K562 (cell line): ENCODE measurements around the gene ZNF749. TPM values are rescaled to one million over a fixed set of nuclear protein-coding genes. Genes with fewer than 3 reads are reported as not detected.

ENCODE experiments used
- CBFA2T2 ChIP-seq: fragments of 450-650 bp; conservative IDR thresholded peaks from 2 replicates; pipeline ENCODE4 v1.6.1; 2017; ENCODE audit warnings: mild to moderate bottlenecking
- CREM ChIP-seq: IDR thresholded peaks from 2 replicates; pipeline ENCODE4 v1.6.1; 2014; ENCODE audit warnings: antibody characterized with exemption, low read depth
- DIDO1 ChIP-seq: fragments of 450-650 bp; IDR thresholded peaks from 2 replicates; pipeline ENCODE4 v1.6.1; 2016; ENCODE audit warnings: low read depth, missing biosample characterization, missing genetic modification characterization
- FOXA3 ChIP-seq, 2 experiments: fragments of 450-650 bp in 1 of 2; sonication (generic) in 1 of 2; formaldehyde crosslinking; IDR thresholded peaks in 1 of 2; conservative IDR thresholded peaks in 1 of 2; 2 replicates each; pipeline versions ENCODE4 v1.4.0 to v1.8.0; 2020 to 2022; ENCODE audit warnings: mild to moderate bottlenecking in 2 of 2, missing genetic modification reagents in 1 of 2
- FOXK1 ChIP-seq: sonication (generic); formaldehyde crosslinking; IDR thresholded peaks from 2 replicates; pipeline ENCODE4 v1.8.0; 2022; ENCODE audit warnings: missing genetic modification reagents, mild to moderate bottlenecking, borderline replicate concordance
- FOXM1 ChIP-seq, 2 experiments: fragments of 450-650 bp in 1 of 2; sonication (generic) in 1 of 2; formaldehyde crosslinking in 1 of 2; IDR thresholded peaks; 2 replicates each; pipeline versions ENCODE4 v1.6.1 to v1.9.0; 2017 to 2022; ENCODE audit warnings: low read depth in 2 of 2, mild to moderate bottlenecking in 2 of 2, missing genetic modification reagents in 1 of 2, moderate library complexity in 1 of 2
- HDAC2 ChIP-seq: fragments of 450-650 bp; IDR thresholded peaks from 2 replicates; pipeline ENCODE4 v1.6.1; 2016; ENCODE audit warnings: mild to moderate bottlenecking
- HEY1 ChIP-seq: fragments of 250-450 bp; sonication (Bioruptor Pico); IDR thresholded peaks from 2 replicates; pipeline ENCODE4 v1.5.0; 2020; ENCODE audit warnings: mild to moderate bottlenecking, moderate library complexity, borderline replicate concordance
- HIVEP1 ChIP-seq: fragments of 250-450 bp; sonication (Bioruptor Pico); IDR thresholded peaks from 2 replicates; pipeline ENCODE4 v1.4.0; 2020; ENCODE audit warnings: mild to moderate bottlenecking
- ID3 ChIP-seq, 2 experiments: fragments of 250-450 bp in 1 of 2; fragments of 450-650 bp in 1 of 2; sonication (Bioruptor Pico) in 1 of 2; IDR thresholded peaks; 2 replicates each; pipeline versions ENCODE4 v1.6.1 to v1.8.0; 2016 to 2021; ENCODE audit warnings: mild to moderate bottlenecking in 2 of 2, moderate library complexity in 2 of 2, missing compliant biosample characterization in 1 of 2, missing genetic modification characterization in 1 of 2
- MYNN ChIP-seq, 2 experiments: sonication (generic); formaldehyde crosslinking in 1 of 2; IDR thresholded peaks; 2 replicates each; pipeline versions ENCODE4 v1.5.0 to v1.6.1; 2016 to 2020; ENCODE audit warnings: antibody characterized with exemption in 1 of 2, missing genetic modification reagents in 1 of 2
- NBN ChIP-seq: fragments of 450-650 bp; IDR thresholded peaks from 2 replicates; pipeline ENCODE4 v1.6.1; 2016; ENCODE audit warnings: low read depth, mild to moderate bottlenecking
- NFATC3 ChIP-seq: fragments of 450-650 bp; IDR thresholded peaks from 2 replicates; pipeline ENCODE4 v1.6.1; 2017; ENCODE audit warnings: mild to moderate bottlenecking
- PHB2 ChIP-seq: fragments of 450-650 bp; IDR thresholded peaks from 2 replicates; pipeline ENCODE4 v1.6.1; 2017; ENCODE audit warnings: low read depth
- PTTG1 ChIP-seq: fragments of 450-650 bp; IDR thresholded peaks from 2 replicates; pipeline ENCODE4 v1.6.1; 2016; ENCODE audit warnings: low read depth, mild to moderate bottlenecking, missing genetic modification characterization, missing compliant biosample characterization
- RAD51 ChIP-seq: fragments of 450-650 bp; IDR thresholded peaks from 2 replicates; pipeline ENCODE4 v1.7.1; 2016; ENCODE audit warnings: low read depth, mild to moderate bottlenecking, borderline replicate concordance
- SMAD2 ChIP-seq: fragments of 150-350 bp; IDR thresholded peaks from 2 replicates; pipeline ENCODE4 v1.6.1; 2014; ENCODE audit warnings: low read depth, mild to moderate bottlenecking, low read length
- SOX6 ChIP-seq: fragments of 450-650 bp; IDR thresholded peaks from 2 replicates; pipeline ENCODE4 v1.6.1; 2014; ENCODE audit warnings: mild to moderate bottlenecking
- WHSC1 ChIP-seq: IDR thresholded peaks from one replicate; pipeline ENCODE4 v1.6.1; 2012; ENCODE audit warnings: low read length, control low read depth, inconsistent platforms
- ZC3H11A ChIP-seq: IDR thresholded peaks from 2 replicates; pipeline ENCODE4 v1.6.1; 2012; ENCODE audit warnings: low read depth, low read length, improper control_type of control experiment
- ZFPM2 ChIP-seq: fragments of 250-450 bp; sonication (Bioruptor Pico); IDR thresholded peaks from 2 replicates; pipeline ENCODE4 v1.5.1; 2022; ENCODE audit warnings: mild to moderate bottlenecking
- ZNF197 ChIP-seq: fragments of 200-800 bp; sonication (Bioruptor generic); IDR thresholded peaks from 2 replicates; pipeline ENCODE4 v1.6.1; 2016; ENCODE audit warnings: low read depth, missing genetic modification characterization, missing compliant biosample characterization
- ZNF57 ChIP-seq: fragments of 450-650 bp; formaldehyde crosslinking; IDR thresholded peaks from 2 replicates; pipeline ENCODE4 v1.4.0; 2020; ENCODE audit warnings: mild to moderate bottlenecking, moderate library complexity
- ZNF609 ChIP-seq: sonication (generic); formaldehyde crosslinking; IDR thresholded peaks from 2 replicates; pipeline ENCODE4 v1.8.1; 2023; ENCODE audit warnings: missing genetic modification reagents, mild to moderate bottlenecking, borderline replicate concordance
- ZNF695 ChIP-seq: fragments of 450-650 bp; formaldehyde crosslinking; IDR thresholded peaks from 2 replicates; pipeline ENCODE4 v1.4.0; 2020; ENCODE audit warnings: mild to moderate bottlenecking, moderate library complexity
- polyA plus RNA-seq, 8 experiments: library from polyadenylated mRNA; depleted of rRNA in 4 of 8; stranded (reverse) in 5 of 8; unstranded in 3 of 8; fragments of >200 nt; fragmentation: Nextera tagmentation in 2 of 8; fragmentation: Illumina TruSeq in 1 of 8; extraction: Ambion mirVana in 2 of 8; extraction: Trizol in 1 of 8; gene quantifications; 2 replicates each; pipeline versions ENCODE4 v1.2.1 to v1.2.3, GENCODE V29; 2011 to 2014; ENCODE audit warnings: inconsistent platforms in 1 of 8, missing spikeins in 1 of 8
- total RNA-seq, 7 experiments: library from RNA; depleted of rRNA in 6 of 7; stranded (reverse); fragments of >200 nt in 6 of 7; fragmentation: Illumina TruSeq in 2 of 7; extraction: Trizol in 2 of 7; gene quantifications; 2 replicates each; pipeline versions ENCODE4 v1.2.1 to v1.2.3, GENCODE V29; 2011 to 2021; ENCODE audit warnings: low replicate concordance in 1 of 7

Gene ZNF749
- total and polyA plus RNA-seq, 9 of the 15 experiments (the other 6 are each of a cell fraction or from before 2014, with no cell fraction given), result 5.3 to 33.2 (median 15.0) TPM

DNA sequence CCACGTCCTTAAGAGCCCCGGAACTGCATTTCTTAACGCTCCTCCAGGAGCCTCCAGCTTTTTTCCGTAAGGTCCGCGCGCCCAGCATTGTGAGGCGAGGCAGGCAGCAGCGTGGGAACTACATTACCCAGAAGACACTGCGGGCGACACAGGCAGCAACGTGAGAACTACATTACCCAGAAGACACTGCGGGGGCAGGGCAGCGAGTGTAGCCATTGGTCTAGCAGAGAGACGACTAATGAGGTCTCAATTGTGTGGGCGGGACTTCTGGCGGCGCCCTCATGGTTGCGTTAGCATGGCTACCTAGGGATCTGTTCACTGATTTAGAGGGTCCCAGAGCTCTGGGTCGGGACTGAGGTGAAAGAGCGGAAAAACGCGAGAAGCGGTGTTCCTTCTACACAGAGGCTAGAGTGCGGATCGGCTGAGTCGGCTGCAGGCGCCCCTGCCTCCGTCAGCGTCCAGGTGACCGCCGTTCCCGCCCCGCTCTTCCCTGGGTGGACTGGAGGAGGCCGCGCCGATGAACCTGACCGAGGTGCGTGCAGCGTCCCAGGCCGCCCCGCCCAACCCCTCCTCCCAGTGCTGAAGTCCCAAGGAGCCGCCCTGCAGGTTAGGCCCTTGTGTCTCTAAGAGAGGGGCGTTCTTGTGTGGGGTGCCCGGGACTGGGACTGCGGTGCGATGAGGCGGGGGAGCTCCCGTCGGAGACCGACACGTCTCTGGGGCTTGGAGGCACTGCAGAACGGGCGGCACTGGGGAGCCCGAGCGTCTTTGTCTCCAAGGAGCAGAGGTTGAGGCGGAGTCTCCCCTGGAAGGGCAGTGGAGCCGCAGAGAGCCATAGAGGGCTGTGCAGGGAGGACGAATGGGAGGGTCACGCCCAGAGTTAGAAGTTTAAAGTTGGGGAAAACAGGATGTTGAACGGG is at the start of gene ZNF749 (continued):
- TF ChIP-seq FOXM1 (IDR thresholded peaks at IDR 0.05; ENCODE audit: low read depth) (no peak), FOXM1 (CRISPR knock-in tag; IDR thresholded peaks at IDR 0.05; ENCODE audit: low read depth) (no peak), ZNF197 (CRISPR knock-in tag) (peak; percentile 86), MYNN (IDR thresholded peaks at IDR 0.05) (no peak), MYNN (CRISPR knock-in tag; IDR thresholded peaks at IDR 0.05) (no peak), ZNF695 (no peak), SOX6 (no peak), HDAC2 (no peak), CBFA2T2 (no peak), ZFPM2 (CRISPR knock-in tag) (no peak), HIVEP1 (no peak), ZNF57 (CRISPR knock-in tag) (no peak), ZNF609 (CRISPR knock-in tag) (no peak), SMAD2 (no peak), PHB2 (no peak), NBN (no peak), NFATC3 (no peak), DIDO1 (tag) (no peak), FOXA3 (CRISPR knock-in tag; conservative IDR thresholded peaks at IDR 0.05 in 1 of 2, IDR thresholded peaks at IDR 0.05 in 1 of 2) (no peak), HEY1 (no peak), WHSC1 (no peak), ZC3H11A (no peak), CREM (peak; percentile 95), ID3 (CRISPR knock-in tag; IDR thresholded peaks at IDR 0.05) (no peak), ID3 (tag; IDR thresholded peaks at IDR 0.05) (no peak), PTTG1 (tag) (no peak), RAD51 (no peak), FOXK1 (CRISPR knock-in tag) (no peak)
